GM19025 (cell line): ENCODE data around the gene AMIGO2.
"Not testable (repeated sequence)": the region's sequence is repeated elsewhere in the genome, so short reads cannot be mapped to it uniquely, and the experiment has no call there.

Experiments used
- ATAC-seq: cut with Tn5 transposase; IDR thresholded peaks from one replicate; pipeline ENCODE4 v1.9.1; 2021; ENCODE audit warnings: mild to moderate bottlenecking, low read depth, moderate library complexity; ENCODE audit not compliant: unreplicated experiment

The AMIGO2 gene

GRCh38 chr12:47075192-47076084 lies 4.3 kb downstream of the AMIGO2 start:
- no peak for ATAC-seq

GRCh38 chr12:47074757-47075156 lies 5.0 kb downstream of the AMIGO2 start:
- no peak for ATAC-seq

- no peak for ATAC-seq
Observed at GRCh38 chr12:47073951-47074350, 5.8 kb downstream of the AMIGO2 start.

- no peak for ATAC-seq
Observed at GRCh38 chr12:47071241-47071852, 8.4 kb downstream of the AMIGO2 start.

GRCh38 chr12:47070310-47070709 lies 9.4 kb downstream of the AMIGO2 start:
- no peak for ATAC-seq

GRCh38 chr12:47068539-47068938 lies 11.2 kb downstream of the AMIGO2 start:
- no peak for ATAC-seq

- no peak for ATAC-seq
Observed at GRCh38 chr12:47067771-47068431, 11.9 kb downstream of the AMIGO2 start.

GRCh38 chr12:47067176-47067575 lies 12.6 kb downstream of the AMIGO2 start:
- ATAC-seq, result no peak

- no peak for ATAC-seq
Observed at GRCh38 chr12:47066278-47067025, 13.3 kb downstream of the AMIGO2 start.

- no peak for ATAC-seq
Observed at GRCh38 chr12:47065546-47065945, 14.2 kb downstream of the AMIGO2 start.

GRCh38 chr12:47058640-47059039 lies 21.1 kb downstream of the AMIGO2 start:
- ATAC-seq, result not testable (repeated sequence)

- not testable (repeated sequence) for ATAC-seq
Observed at GRCh38 chr12:47056944-47057343, 22.8 kb downstream of the AMIGO2 start.

- ATAC-seq, result not testable (repeated sequence)
Observed at GRCh38 chr12:47055856-47056255, 23.9 kb downstream of the AMIGO2 start.

GRCh38 chr12:47054659-47055058 lies 25.1 kb downstream of the AMIGO2 start:
- ATAC-seq, result no peak

GRCh38 chr12:47053961-47054360 lies 25.8 kb downstream of the AMIGO2 start:
- no peak for ATAC-seq

GRCh38 chr12:47052274-47052673 lies 27.5 kb downstream of the AMIGO2 start:
- ATAC-seq, result no peak

- not testable (repeated sequence) for ATAC-seq
Observed at GRCh38 chr12:47051291-47051690, 28.5 kb downstream of the AMIGO2 start.

GRCh38 chr12:47048541-47048940 lies 31.2 kb downstream of the AMIGO2 start:
- no peak for ATAC-seq

GRCh38 chr12:47041327-47041726 lies 38.4 kb downstream of the AMIGO2 start:
- no peak for ATAC-seq

- no peak for ATAC-seq
Observed at GRCh38 chr12:47039756-47040155, 40.0 kb downstream of the AMIGO2 start.

GRCh38 chr12:47039079-47039478 lies 40.7 kb downstream of the AMIGO2 start:
- ATAC-seq, result no peak
